BJ (cell line): Measurements from ENCODE around the gene UPK1A. TPM values are rescaled to one million over a fixed set of nuclear protein-coding genes. Genes with fewer than 3 reads are reported as not detected.
A peak's percentile ranks its signal among the peaks of the same experiment; 100 is the strongest.

Source experiments
- CTCF ChIA-PET: fragments of 350-600 bp; formaldehyde crosslinking; extraction: SDS; loops from one replicate; lab custom pipeline; 2021; ENCODE audit warnings: antibody characterized with exemption, inconsistent platforms; lab: Yijun Ruan, JAX
- POLR2A ChIA-PET: fragments of 300-600 bp; sonication (Branson Sonifier 250); formaldehyde crosslinking; extraction: SDS; loops from one replicate; lab custom pipeline; 2021; ENCODE audit warnings: antibody characterized with exemption; lab: Charles Lee
- DNase-seq: peaks from one replicate; pipeline ENCODE4 v3.0.0-alpha.2; 2011; ENCODE audit warnings: low read depth
- H3K27me3 ChIP-seq: 2 replicates; pipeline ENCODE4 v1.6.0; 2011; ENCODE audit warnings: low read length; ENCODE audit not compliant: control insufficient read depth, insufficient read depth
- H3K36me3 ChIP-seq: 2 replicates; pipeline ENCODE4 v1.5.1; 2011; ENCODE audit warnings: low read length; ENCODE audit not compliant: control insufficient read depth, insufficient read depth
- H3K4me3 ChIP-seq: 2 replicates; pipeline ENCODE4 v1.5.1; 2011; ENCODE audit warnings: low read depth, mild to moderate bottlenecking, control low read depth, low read length
- CTCF ChIP-seq: IDR thresholded peaks from 2 replicates; pipeline ENCODE4 v1.5.1; 2011; ENCODE audit warnings: low read depth, mild to moderate bottlenecking, control low read depth, inconsistent platforms, low read length, moderate library complexity; ENCODE audit not compliant: insufficient read depth
- polyA plus RNA-seq: library from polyadenylated mRNA; depleted of rRNA; stranded (reverse); fragments of >200 nt; gene quantifications from 2 replicates; pipeline ENCODE4 v1.2.3, GENCODE V29; 2011

Gene UPK1A
- polyA plus RNA-seq, 1 experiment: 0.39 TPM

- Histone ChIP-seq H3K27me3 (no peaks in the 10 kb centered on the region), H3K36me3 (no peaks in the 10 kb centered on the region), H3K4me3 (peak overlapping the region; percentile 58)
- ChIA-PET POLR2A (interaction anchor here (0.6 kb wide), 1 partner anchor 68 kb away, joined by 8 read pairs; no protein-coding TSS in a partner anchor), CTCF (interaction anchor here (0.7 to 4.4 kb wide), 6 partner anchors 9 to 117 kb away, joined by 3 to 30 read pairs (median 5); no protein-coding TSS in a partner anchor)
- no peak for TF ChIP-seq CTCF
- DNase-seq: peak; percentile 83
These were observed 36.1 kb downstream of the UPK1A start for GRCh38 chr19:35702223-35703012.

DNA sequence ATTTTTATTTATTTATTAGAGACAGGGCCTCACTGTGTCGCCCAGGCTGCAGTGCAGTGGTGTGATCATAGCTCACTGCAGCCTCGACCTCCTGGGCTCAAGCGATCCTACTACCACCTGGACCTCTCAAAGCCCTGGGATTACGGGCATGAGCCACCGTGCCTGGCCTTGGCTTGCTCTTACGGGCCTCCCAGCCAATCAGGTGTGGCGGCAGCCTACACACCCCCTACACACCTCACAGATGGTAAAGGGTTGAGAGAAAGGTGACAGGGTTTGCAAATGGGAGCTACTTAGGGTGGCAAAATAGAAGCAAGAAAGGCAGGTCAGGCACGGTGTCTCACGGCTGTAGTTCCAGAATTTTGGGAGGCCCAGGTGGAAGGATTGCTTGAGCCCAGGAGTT, 37.0 kb downstream of the UPK1A start:
- no peaks in the 10 kb centered on the region for H3K36me3 ChIP-seq
- no peak for DNase-seq
- no peak for TF ChIP-seq CTCF
- ChIA-PET CTCF (interaction anchor here (1.9 to 4.4 kb wide), 3 partner anchors 10 to 117 kb away, joined by 6 to 30 read pairs (median 11); no protein-coding TSS in a partner anchor), POLR2A (no interaction called here)
- H3K4me3 ChIP-seq: no peak overlapping the region
- H3K27me3 ChIP-seq: no peaks in the 10 kb centered on the region; the same call in 1 of the 2 replicates

DNA sequence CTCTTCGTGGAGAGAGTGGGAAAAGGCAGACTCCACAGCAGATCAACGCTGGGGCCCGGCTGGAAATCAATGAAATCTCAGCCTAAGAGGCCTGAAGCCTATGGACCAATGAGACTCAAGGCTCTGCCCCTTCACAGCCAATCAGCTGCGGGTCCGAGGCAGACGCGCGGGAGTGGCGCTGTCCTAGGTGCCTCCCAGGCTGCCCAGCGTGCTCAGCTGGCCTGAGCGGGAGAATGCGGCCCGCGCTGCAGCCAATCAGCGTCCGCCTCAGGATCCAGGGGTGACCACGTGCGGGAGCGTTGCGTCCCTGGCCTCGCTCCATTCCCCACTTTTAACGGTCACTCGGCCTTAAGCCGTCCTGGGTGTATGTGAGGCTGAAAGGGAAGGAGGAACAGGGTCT, 37.9 kb downstream of the UPK1A start, which contains the start of gene ZBTB32:
Gene ZBTB32 (plus strand): TSS at position 341 of the 400 bp plus-strand sequence. CDS start 10,069 bp downstream, outside the sequence.
- no peak within 1 kb of the TSS for H3K4me3 ChIP-seq
- POLR2A ChIA-PET: no interaction called here
- no peaks in the 10 kb centered on the region; the same call in 1 of the 2 replicates for H3K27me3 ChIP-seq
- no peak for DNase-seq
- CTCF ChIA-PET: interaction anchor here (4.4 kb wide), 1 partner anchor 11 kb away, joined by 30 read pairs; no protein-coding TSS in a partner anchor
- no peak for TF ChIP-seq CTCF
- H3K36me3 ChIP-seq: no peaks in the 10 kb centered on the region

DNA sequence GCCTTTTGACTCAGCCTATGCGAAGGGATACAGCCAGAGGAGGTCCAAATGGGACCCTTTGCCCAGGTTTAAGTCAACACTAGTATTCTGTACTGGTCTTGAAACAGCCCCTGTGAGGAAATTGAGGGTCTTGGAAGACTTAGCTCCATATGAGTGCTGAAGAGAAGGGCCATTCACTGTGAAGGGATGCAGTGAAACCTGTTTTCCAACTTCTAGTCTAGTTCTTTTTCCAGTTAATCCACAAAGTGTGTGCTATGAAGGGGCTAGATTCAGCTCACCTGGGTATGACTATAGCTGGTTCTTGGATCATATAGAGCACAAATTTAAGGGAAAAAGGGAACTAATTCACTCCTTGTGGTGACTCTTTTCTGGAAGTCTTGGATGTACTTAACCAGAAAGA, 42.1 kb downstream of the UPK1A start:
- no peak for TF ChIP-seq CTCF
- no peak for DNase-seq
- POLR2A ChIA-PET: interaction anchor here (0.6 kb wide), 1 partner anchor 65 kb away, joined by 3 read pairs; no protein-coding TSS in a partner anchor
- H3K36me3 ChIP-seq: no peaks in the 10 kb centered on the region
- no peak overlapping the region for H3K4me3 ChIP-seq
- no peaks in the 10 kb centered on the region; the same call in none of the 2 replicates for H3K27me3 ChIP-seq
- CTCF ChIA-PET: interaction anchor here (0.9 kb wide), 1 partner anchor 14 kb away, joined by 3 read pairs; no protein-coding TSS in a partner anchor
